PC-3 (cell line): ENCODE results near the gene IL17REL.

ENCODE experiments used
- EZH2 ChIP-seq: fragments of 300-600 bp; sonication (generic); IDR thresholded peaks from one replicate; pipeline ENCODE4 v1.6.1; 2017; ENCODE audit warnings: antibody characterized with exemption, mild to moderate bottlenecking, low read length; ENCODE audit not compliant: unreplicated experiment
- TF ChIP-seq, protein P1 (sequence below): fragments of 300-600 bp; sonication (generic); conservative IDR thresholded peaks from 2 replicates; pipeline ENCODE4 v1.5.1; 2017; ENCODE audit warnings: antibody characterized with exemption, low read depth, mild to moderate bottlenecking, low read length

DNA sequence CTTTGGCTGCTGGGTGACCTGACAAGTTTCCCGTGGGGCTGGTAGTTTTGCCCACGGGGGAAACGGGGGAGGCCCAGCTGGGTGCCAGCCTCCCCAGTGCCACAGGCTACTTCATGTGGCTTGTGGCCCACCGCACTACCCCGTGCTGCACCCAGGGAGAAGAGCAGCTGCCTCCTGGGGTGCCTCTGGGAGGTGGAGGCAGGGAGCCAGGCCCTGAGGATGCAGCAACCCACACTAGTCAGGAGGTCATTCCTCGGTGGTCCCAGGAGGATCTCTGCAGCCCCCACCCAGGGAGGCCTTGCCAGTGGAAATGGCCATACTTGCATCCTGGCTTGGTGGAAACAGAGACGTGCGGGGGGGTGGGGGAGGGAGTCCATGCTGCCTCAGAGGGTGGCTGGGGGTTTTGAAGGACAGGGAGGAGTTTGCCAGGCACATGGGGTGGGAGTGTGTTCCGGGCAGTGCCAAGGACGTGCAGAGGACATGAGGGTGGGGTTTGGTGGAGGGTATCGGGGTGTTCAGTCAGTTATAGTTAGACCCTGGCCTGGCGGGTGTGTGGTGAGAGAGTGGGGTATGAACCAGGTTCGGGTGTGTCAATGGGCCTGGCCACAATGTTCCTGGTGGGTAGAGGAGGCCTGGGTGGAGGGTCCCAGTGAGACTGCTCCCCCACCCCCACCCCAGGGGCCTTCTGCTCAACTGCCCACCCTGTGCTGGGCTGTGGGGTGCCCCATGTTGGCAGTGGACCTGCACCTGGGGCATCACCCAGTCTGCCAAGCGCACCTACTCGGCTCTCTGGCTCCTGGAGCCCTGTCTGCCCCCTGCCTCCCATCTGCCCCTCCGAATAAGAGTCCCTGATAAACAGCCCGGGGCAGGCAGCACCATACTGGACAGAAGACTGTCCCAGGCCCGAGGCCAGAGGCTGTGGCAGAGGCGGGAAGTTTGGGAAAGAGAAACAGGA, 48.2 kb downstream of the IL17REL start:
- TF ChIP-seq, protein P1, sequence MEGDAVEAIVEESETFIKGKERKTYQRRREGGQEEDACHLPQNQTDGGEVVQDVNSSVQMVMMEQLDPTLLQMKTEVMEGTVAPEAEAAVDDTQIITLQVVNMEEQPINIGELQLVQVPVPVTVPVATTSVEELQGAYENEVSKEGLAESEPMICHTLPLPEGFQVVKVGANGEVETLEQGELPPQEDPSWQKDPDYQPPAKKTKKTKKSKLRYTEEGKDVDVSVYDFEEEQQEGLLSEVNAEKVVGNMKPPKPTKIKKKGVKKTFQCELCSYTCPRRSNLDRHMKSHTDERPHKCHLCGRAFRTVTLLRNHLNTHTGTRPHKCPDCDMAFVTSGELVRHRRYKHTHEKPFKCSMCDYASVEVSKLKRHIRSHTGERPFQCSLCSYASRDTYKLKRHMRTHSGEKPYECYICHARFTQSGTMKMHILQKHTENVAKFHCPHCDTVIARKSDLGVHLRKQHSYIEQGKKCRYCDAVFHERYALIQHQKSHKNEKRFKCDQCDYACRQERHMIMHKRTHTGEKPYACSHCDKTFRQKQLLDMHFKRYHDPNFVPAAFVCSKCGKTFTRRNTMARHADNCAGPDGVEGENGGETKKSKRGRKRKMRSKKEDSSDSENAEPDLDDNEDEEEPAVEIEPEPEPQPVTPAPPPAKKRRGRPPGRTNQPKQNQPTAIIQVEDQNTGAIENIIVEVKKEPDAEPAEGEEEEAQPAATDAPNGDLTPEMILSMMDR: no peak
- TF ChIP-seq EZH2: no peak
